Measurements from ENCODE around the gene FARP2. TPM values are rescaled to one million over a fixed set of nuclear protein-coding genes. Genes with fewer than 3 reads are reported as not detected.

The FARP2 gene
- total and polyA plus RNA-seq, 10 of the 15 experiments (the other 5 are each of a cell fraction or from before 2014, with no cell fraction given), result 5.5 to 67.5 (median 36.8) TPM

DNA sequence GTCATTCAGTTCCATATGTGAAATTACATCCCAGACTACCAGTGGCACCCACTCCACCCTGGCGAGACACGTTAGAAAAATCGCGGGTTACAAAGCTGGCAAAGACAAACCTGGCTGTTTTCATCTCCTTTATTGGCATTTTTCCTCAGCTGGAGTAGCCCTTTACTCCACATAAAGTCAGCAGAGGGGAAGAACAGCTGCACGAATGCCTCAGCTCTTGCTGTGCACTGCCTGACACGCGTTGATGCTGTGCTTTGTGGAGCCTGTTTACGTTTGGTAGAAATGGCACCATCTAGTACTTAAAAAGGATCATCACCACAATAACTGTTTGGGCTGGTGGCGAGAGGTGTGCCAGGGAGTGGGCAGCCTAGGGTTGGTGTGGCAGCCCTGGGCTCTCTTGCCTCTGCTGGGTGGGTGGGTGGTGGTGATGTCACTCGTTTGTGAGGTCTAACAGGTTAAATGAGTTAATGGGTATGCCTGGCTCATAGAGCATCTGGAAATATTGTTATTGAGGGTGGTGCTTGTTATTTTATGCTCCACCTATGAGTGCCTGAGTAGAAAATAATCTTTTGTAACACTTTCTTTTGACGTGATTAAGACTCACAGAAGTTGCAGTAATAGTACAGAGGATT, 16.4 kb downstream of the FARP2 start:
- in situ Hi-C loops (cut with MboI), result no loop called here
- ChIA-PET RAD21 (ENCODE audit: unreplicated experiment) (interaction anchor here (1.0 to 7.2 kb wide), 4 partner anchors 11 to 58 kb away, joined by 3 to 98 read pairs (median 10); partner anchors contain the start of genes HDLBP and SEPTIN2), POLR2A (interaction anchor here (1.1 to 5.9 kb wide), 3 partner anchors 8 to 14 kb away, joined by 4 to 58 read pairs (median 9); no protein-coding TSS in a partner anchor), SMC1A (ENCODE audit: uncharacterized antibody, unreplicated experiment) (interaction anchor here (1.3 to 10.6 kb wide), 3 partner anchors 9 to 19 kb away, joined by 3 to 239 read pairs (median 7); no protein-coding TSS in a partner anchor), CTCF (interaction anchor here (0.9 to 7.1 kb wide), 7 partner anchors 9 to 58 kb away, joined by 3 to 57 read pairs (median 4); no protein-coding TSS in a partner anchor)
- Histone ChIP-seq H3K36me3 (ENCODE audit: control insufficient read depth in 2 of 2, insufficient read depth in 2 of 2, low read length in 1 of 2) (peaks cover 3 to 8% of the 10 kb centered on the region in 2 experiments), H3K4me1 (ENCODE audit: control insufficient read depth, insufficient read depth, low read length) (peaks cover 43% of the 10 kb centered on the region), H3K9me3 (replicated peaks; ENCODE audit: control insufficient read depth, insufficient read depth, low read length) (no peaks in the 10 kb centered on the region; the same call in 2 of the 3 replicates), H3K4me3 (no peak overlapping the region), H3K4me2 (ENCODE audit: control insufficient read depth, insufficient read depth) (no peak overlapping the region), H3K79me2 (ENCODE audit: control insufficient read depth, insufficient read depth, low read length) (peaks cover 59% of the 10 kb centered on the region), H3K27me3 (replicated peaks in 1 of 2; ENCODE audit: control insufficient read depth in 2 of 2, insufficient read depth in 2 of 2, low read length in 1 of 2) (no peaks in the 10 kb centered on the region), H2AFZ (ENCODE audit: control insufficient read depth, low read depth, low read length) (no peak overlapping the region), H3K27ac (ENCODE audit: control insufficient read depth, insufficient read depth) (no peak overlapping the region; the same call in 1 of the 2 replicates), H3K9ac (ENCODE audit: control insufficient read depth, insufficient read depth, low read length) (no peak overlapping the region), H4K20me1 (ENCODE audit: control insufficient read depth, insufficient read depth) (no peaks in the 10 kb centered on the region)
- intact Hi-C loops (cut with micrococcal nuclease; ENCODE audit: unreplicated experiment), result no loop called here
- 71% methylated on average over 11 of the region's 11 CpGs for WGBS (ENCODE audit: insufficient coverage, insufficient replicate concordance, low lambda C conversion rate, missing lambda C conversion rate)
- FAIRE-seq (no peak), DNase-seq (ENCODE audit: low read depth, low spot score) (no peak), ATAC-seq (no peak)
- TF ChIP-seq, protein P1, sequence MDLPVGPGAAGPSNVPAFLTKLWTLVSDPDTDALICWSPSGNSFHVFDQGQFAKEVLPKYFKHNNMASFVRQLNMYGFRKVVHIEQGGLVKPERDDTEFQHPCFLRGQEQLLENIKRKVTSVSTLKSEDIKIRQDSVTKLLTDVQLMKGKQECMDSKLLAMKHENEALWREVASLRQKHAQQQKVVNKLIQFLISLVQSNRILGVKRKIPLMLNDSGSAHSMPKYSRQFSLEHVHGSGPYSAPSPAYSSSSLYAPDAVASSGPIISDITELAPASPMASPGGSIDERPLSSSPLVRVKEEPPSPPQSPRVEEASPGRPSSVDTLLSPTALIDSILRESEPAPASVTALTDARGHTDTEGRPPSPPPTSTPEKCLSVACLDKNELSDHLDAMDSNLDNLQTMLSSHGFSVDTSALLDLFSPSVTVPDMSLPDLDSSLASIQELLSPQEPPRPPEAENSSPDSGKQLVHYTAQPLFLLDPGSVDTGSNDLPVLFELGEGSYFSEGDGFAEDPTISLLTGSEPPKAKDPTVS (IDR thresholded peaks at IDR 0.05; ENCODE audit: low read depth, low read length), result no peak
- TF ChIP-seq NFIC (IDR thresholded peaks at IDR 0.05; ENCODE audit: low read depth, low read length), result no peak
- TF ChIP-seq, protein P2, sequence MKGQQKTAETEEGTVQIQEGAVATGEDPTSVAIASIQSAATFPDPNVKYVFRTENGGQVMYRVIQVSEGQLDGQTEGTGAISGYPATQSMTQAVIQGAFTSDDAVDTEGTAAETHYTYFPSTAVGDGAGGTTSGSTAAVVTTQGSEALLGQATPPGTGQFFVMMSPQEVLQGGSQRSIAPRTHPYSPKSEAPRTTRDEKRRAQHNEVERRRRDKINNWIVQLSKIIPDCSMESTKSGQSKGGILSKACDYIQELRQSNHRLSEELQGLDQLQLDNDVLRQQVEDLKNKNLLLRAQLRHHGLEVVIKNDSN (IDR thresholded peaks at IDR 0.05; ENCODE audit: borderline replicate concordance, extremely low read length, insufficient read depth, low read depth, low read length), result no peak
- no peak for TF ChIP-seq TCF12 (IDR thresholded peaks at IDR 0.05; ENCODE audit: low read depth, low read length)
- no peak for TF ChIP-seq RCOR1 (conservative IDR thresholded peaks at IDR 0.05; ENCODE audit: low read depth, low read length)
- TF ChIP-seq JUND (IDR thresholded peaks at IDR 0.05; ENCODE audit: low read depth, low read length), result no peak
- TF ChIP-seq IKZF1 (conservative IDR thresholded peaks at IDR 0.05), result no peak
- no peak for TF ChIP-seq ETV6 (conservative IDR thresholded peaks at IDR 0.05 in 1 of 2, IDR thresholded peaks at IDR 0.05 in 1 of 2; ENCODE audit: borderline replicate concordance in 1 of 2, low read depth in 1 of 2)
- no peak for TF ChIP-seq ZNF622 (IDR thresholded peaks at IDR 0.05)
- TF ChIP-seq CBFB (IDR thresholded peaks at IDR 0.05; ENCODE audit: low read depth), result no peak
- TF ChIP-seq DPF2 (IDR thresholded peaks at IDR 0.05), result no peak
- TF ChIP-seq NR2C2 (IDR thresholded peaks at IDR 0.05; ENCODE audit: borderline replicate concordance, control insufficient read depth, insufficient read length, low read depth), result no peak
- TF ChIP-seq EP300 (IDR thresholded peaks at IDR 0.05; ENCODE audit: borderline replicate concordance in 1 of 2, control insufficient read depth in 1 of 2, low read depth in 2 of 2, low read length in 2 of 2), result no peak
- no peak for TF ChIP-seq PML (IDR thresholded peaks at IDR 0.05; ENCODE audit: low read length)
- no TSS peak for BruUV-seq (replicated peaks)

Data from GM12878 (cell line).